Testis (tissue), 3 donors: ENCODE data around the gene LYPD8. TPM values are rescaled to one million over a fixed set of nuclear protein-coding genes. Genes with fewer than 3 reads are reported as not detected.

Experiments
- DNase-seq: peaks from one replicate; pipeline ENCODE4 v3.0.0-alpha.2; 2019
- H3K27ac ChIP-seq, 2 donors: fragments of 200-600 bp; sonication (generic); one replicate each; pipeline ENCODE4 v1.5.1; 2019
- H3K27me3 ChIP-seq: fragments of 200-600 bp; sonication (generic); one replicate; pipeline ENCODE4 v1.5.1; 2019
- H3K36me3 ChIP-seq: fragments of 200-600 bp; sonication (generic); one replicate; pipeline ENCODE4 v1.5.1; 2017; ENCODE audit warnings: low read depth; ENCODE audit errors: missing control alignments
- H3K4me1 ChIP-seq: fragments of 200-600 bp; sonication (generic); one replicate; pipeline ENCODE4 v1.5.1; 2019
- H3K4me3 ChIP-seq, 2 donors: fragments of 200-600 bp; sonication (generic); one replicate each; pipeline ENCODE4 v1.5.1; 2017 to 2019
- H3K9me3 ChIP-seq: fragments of 200-600 bp; sonication (generic); one replicate; pipeline ENCODE4 v1.5.1; 2017
- POLR2A ChIP-seq: fragments of 450-650 bp; IDR thresholded peaks from one replicate; pipeline ENCODE4 v1.6.1; 2017; ENCODE audit warnings: antibody characterized with exemption, mild to moderate bottlenecking, moderate library complexity
- WGBS, 2 donors: methylation state at CpG; one replicate each; pipeline ENCODE4 v1.1.5; 2018; 5-methylcytosine and 5-hydroxymethylcytosine counted together
- intact Hi-C: fragments of 100-400 bp; cut with DNase I; formaldehyde crosslinking; loops from one replicate; pipeline ENCODE4 v1.15.1; 2023; ENCODE audit warnings: low total_unique reads
- polyA plus RNA-seq: library from polyadenylated mRNA; stranded (reverse); fragments of 350-450 nt; fragmentation: Illumina TruSeq; extraction: RNeasy Lipid Tissue Mini Kit (QIAGEN cat#74804); gene quantifications from one replicate; pipeline ENCODE4 v1.2.3, GENCODE V29; 2014; ENCODE audit warnings: low read depth, low replicate concordance; ENCODE audit not compliant: insufficient read depth
- small RNA-seq, 2 donors: library from RNA; depleted of rRNA; stranded (forward); fragments of <200 nt; gene quantifications; one replicate each; pipeline ENCODE3, GENCODE V24; 2016
- total RNA-seq, 2 donors: library from RNA; depleted of rRNA; stranded (reverse); fragments of >200 nt; gene quantifications; one replicate each; pipeline ENCODE4 v1.2.3, GENCODE V29; 2016
- TF ChIP-seq, protein P1 (sequence below), 3 experiments: fragments of 450-650 bp in 2 of 3; fragments of 200-600 bp in 1 of 3; sonication (generic) in 1 of 3; IDR thresholded peaks; one replicate each; pipeline ENCODE4 v1.5.1; 2016 to 2019; ENCODE audit warnings: antibody characterized with exemption in 3 of 3, mild to moderate bottlenecking in 2 of 3, moderate library complexity in 1 of 3

The LYPD8 gene
- total and polyA plus RNA-seq, 3 donors from 2014 or later = 0.43 to 0.91 (median 0.79) TPM

DNA sequence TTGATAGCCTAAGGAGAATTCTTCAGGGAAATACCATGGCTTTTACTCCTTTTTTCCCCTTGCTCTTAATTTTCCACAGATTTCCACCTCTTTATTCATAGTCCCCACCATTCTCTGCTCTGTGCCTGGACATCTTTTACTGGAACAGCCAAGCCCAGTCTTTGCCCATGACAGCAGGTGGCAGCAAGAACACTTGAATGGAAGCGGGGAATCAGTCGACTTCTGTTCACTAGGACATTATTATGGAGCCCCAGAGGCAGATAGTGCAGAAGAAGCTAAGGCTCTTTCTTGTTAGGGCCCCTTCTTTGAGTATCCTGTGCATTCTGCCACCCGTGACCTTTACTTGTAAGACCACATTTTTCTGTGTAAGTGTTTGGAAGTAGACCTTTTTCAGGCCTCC, 59.3 kb downstream of the LYPD8 start:
- no peaks in the 10 kb centered on the region for H3K36me3 ChIP-seq
- no peaks in the 10 kb centered on the region for H3K4me1 ChIP-seq
- WGBS, 2 donors = 77 to 81% methylated on average over 3 of the region's 3 CpGs
- intact Hi-C loops = no loop called here
- H3K27me3 ChIP-seq = no peaks in the 10 kb centered on the region
- H3K9me3 ChIP-seq = no peaks in the 10 kb centered on the region
- H3K27ac ChIP-seq = no peak overlapping the region
- H3K4me3 ChIP-seq = no peak overlapping the region
- peak; percentile 56 for DNase-seq
- no peak for TF ChIP-seq POLR2A
- TF ChIP-seq, protein P1, sequence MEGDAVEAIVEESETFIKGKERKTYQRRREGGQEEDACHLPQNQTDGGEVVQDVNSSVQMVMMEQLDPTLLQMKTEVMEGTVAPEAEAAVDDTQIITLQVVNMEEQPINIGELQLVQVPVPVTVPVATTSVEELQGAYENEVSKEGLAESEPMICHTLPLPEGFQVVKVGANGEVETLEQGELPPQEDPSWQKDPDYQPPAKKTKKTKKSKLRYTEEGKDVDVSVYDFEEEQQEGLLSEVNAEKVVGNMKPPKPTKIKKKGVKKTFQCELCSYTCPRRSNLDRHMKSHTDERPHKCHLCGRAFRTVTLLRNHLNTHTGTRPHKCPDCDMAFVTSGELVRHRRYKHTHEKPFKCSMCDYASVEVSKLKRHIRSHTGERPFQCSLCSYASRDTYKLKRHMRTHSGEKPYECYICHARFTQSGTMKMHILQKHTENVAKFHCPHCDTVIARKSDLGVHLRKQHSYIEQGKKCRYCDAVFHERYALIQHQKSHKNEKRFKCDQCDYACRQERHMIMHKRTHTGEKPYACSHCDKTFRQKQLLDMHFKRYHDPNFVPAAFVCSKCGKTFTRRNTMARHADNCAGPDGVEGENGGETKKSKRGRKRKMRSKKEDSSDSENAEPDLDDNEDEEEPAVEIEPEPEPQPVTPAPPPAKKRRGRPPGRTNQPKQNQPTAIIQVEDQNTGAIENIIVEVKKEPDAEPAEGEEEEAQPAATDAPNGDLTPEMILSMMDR (IDR thresholded peaks at IDR 0.05) = no peak

DNA sequence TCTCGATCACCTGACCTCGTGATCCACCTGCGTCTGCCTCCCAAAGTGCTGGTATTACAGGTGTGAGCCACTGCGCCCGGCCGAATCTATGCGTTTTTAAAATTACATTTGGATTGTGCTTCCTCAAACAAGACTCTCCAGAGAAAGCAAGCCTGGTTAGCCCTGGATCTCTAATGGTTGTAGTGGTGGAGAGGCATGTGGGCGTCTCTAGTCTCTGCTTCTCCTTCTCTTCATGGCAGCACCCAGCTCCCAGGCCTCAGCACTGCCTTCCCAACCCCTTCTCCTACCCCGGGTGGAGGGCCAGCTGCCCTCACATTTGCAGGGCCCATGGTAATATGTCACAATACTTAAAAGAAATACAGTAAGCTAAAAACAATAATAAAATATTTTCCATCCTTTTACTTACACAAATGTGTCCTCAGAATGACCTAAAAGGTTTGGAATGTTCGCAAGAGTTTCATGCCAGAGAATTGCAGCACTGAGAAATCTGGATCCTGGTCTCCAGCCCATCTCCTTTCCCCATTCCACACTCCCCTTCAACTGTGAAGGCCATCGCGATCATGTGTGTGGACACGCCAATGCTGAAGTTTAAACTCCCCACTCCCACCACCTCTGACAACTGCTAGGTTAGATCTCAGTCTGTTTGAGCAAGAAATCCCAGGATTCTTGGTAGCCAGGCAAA, 60.0 kb downstream of the LYPD8 start:
- intact Hi-C loops = no loop called here
- Histone ChIP-seq H3K36me3 (no peaks in the 10 kb centered on the region), H3K9me3 (no peaks in the 10 kb centered on the region), H3K27ac (no peak overlapping the region), H3K4me1 (no peaks in the 10 kb centered on the region), H3K27me3 (no peaks in the 10 kb centered on the region), H3K4me3 (no peak overlapping the region)
- no peak for DNase-seq
- WGBS, 2 donors = 88 to 92% methylated on average over 13 of the region's 13 CpGs
- no peak for TF ChIP-seq POLR2A
- TF ChIP-seq, protein P1 (IDR thresholded peaks at IDR 0.05) = no peak

- TF ChIP-seq POLR2A = no peak
- TF ChIP-seq, protein P1 (IDR thresholded peaks at IDR 0.05) = no peak
- Histone ChIP-seq H3K4me1 (no peaks in the 10 kb centered on the region), H3K27ac (peak overlapping the region; percentile 34 to 66), H3K4me3 (peak overlapping the region; percentile 45 to 62), H3K9me3 (no peaks in the 10 kb centered on the region), H3K27me3 (no peaks in the 10 kb centered on the region), H3K36me3 (no peaks in the 10 kb centered on the region)
- WGBS, 2 donors = 45 to 49% methylated on average over 23 to 37 of the region's 51 CpGs
- intact Hi-C loops = no loop called here
- DNase-seq = peak; percentile 80
These were observed 63.9 kb downstream of the LYPD8 start for GRCh38 chr1:248691567-248692155.

Small RNA genes within 50 kb of the gene (small RNA-seq; reads per million reads assigned to genes)
- gene AHCYP8 = 0 reads per million in 2 donors

Other genes starting within 250 kb of the LYPD8 start
- gene OR2G6, start 247.7 kb downstream of the LYPD8 start, total RNA-seq = not detected
- gene OR2G6, start 247.7 kb downstream of the LYPD8 start, polyA plus RNA-seq = not detected
- not detected for gene OR2T29, start 193.0 kb downstream of the LYPD8 start, total RNA-seq
- not detected for gene OR2T29, start 193.0 kb downstream of the LYPD8 start, polyA plus RNA-seq
- not detected for gene OR2T34, start 181.0 kb downstream of the LYPD8 start, total RNA-seq
- not detected for gene OR2T34, start 181.0 kb downstream of the LYPD8 start, polyA plus RNA-seq
- not detected for gene OR2T10, start 158.1 kb downstream of the LYPD8 start, total RNA-seq
- not detected for gene OR2T10, start 158.1 kb downstream of the LYPD8 start, polyA plus RNA-seq
- gene OR2T11, start 120.7 kb downstream of the LYPD8 start, total RNA-seq = not detected
- not detected for gene OR2T11, start 120.7 kb downstream of the LYPD8 start, polyA plus RNA-seq
- not detected for gene OR2T35, start 110.5 kb downstream of the LYPD8 start, total RNA-seq
- not detected for gene OR2T35, start 110.5 kb downstream of the LYPD8 start, polyA plus RNA-seq
- not detected for gene OR2T27, start 100.2 kb downstream of the LYPD8 start, total RNA-seq
- not detected for gene OR2T27, start 100.2 kb downstream of the LYPD8 start, polyA plus RNA-seq
- gene OR14I1, start 53.0 kb downstream of the LYPD8 start, total RNA-seq = under 1 TPM in 1 of 2 donors, not detected in 1; 0.43 TPM
- gene OR14I1, start 53.0 kb downstream of the LYPD8 start, polyA plus RNA-seq = not detected
- gene SH3BP5L, start 70.2 kb upstream of the LYPD8 start, total RNA-seq = 10 to 100 TPM; 31.1 to 31.5 TPM
- gene SH3BP5L, start 70.2 kb upstream of the LYPD8 start, polyA plus RNA-seq = 26.8 TPM
- 10 to 100 TPM; 57.3 to 65.0 TPM for gene ZNF672, start 82.5 kb upstream of the LYPD8 start, total RNA-seq
- gene ZNF672, start 82.5 kb upstream of the LYPD8 start, polyA plus RNA-seq = 28.4 TPM
- gene ZNF692, start 103.3 kb upstream of the LYPD8 start, total RNA-seq = 10 to 100 TPM; 86.2 to 89.4 TPM
- 82.9 TPM for gene ZNF692, start 103.3 kb upstream of the LYPD8 start, polyA plus RNA-seq
- 10 to 100 TPM; 12.2 to 13.5 TPM for gene PGBD2, start 150.5 kb upstream of the LYPD8 start, total RNA-seq
- 18.8 TPM for gene PGBD2, start 150.5 kb upstream of the LYPD8 start, polyA plus RNA-seq